ENCODE measurements around the gene MAP2K1.
A peak's percentile ranks its signal among the peaks of the same experiment; 100 is the strongest.

The MAP2K1 gene

DNA sequence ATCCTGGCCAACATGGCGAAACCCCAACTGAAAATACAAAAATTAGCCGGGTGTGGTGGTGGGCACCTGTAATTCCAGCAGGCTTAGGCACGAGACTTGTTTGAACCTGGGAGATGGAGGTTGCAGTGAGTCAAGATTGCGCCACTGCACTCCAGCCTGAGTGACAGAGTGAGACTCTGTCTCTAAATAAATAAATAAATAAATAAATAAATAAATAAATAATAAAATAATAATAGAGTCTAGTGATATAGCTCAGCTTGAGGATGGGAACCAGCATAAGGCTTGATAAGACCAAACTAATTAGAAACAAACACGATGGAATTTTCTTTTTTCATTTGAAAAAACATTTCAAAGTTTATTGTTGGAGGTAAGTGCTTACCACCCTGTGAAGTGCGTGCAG lies 74.6 kb downstream of the MAP2K1 start (continued):
- TF ChIP-seq ZNF560 (tag by site-specific recombination; IDR thresholded peaks at IDR 0.05; ENCODE audit: borderline replicate concordance) (peak; percentile 86), ZNF140 (tag by site-specific recombination; IDR thresholded peaks at IDR 0.05) (peak; percentile 78), ZNF341 (tag by site-specific recombination; IDR thresholded peaks at IDR 0.05; ENCODE audit: low read depth) (peak; percentile 31; the same call in 1 of the 2 replicates), ZNF558 (tag by site-specific recombination; IDR thresholded peaks at IDR 0.05) (peak; percentile 83), ZNF426 (tag by site-specific recombination; IDR thresholded peaks at IDR 0.05) (peak; percentile 82)
- TF ChIP-seq, protein P1, sequence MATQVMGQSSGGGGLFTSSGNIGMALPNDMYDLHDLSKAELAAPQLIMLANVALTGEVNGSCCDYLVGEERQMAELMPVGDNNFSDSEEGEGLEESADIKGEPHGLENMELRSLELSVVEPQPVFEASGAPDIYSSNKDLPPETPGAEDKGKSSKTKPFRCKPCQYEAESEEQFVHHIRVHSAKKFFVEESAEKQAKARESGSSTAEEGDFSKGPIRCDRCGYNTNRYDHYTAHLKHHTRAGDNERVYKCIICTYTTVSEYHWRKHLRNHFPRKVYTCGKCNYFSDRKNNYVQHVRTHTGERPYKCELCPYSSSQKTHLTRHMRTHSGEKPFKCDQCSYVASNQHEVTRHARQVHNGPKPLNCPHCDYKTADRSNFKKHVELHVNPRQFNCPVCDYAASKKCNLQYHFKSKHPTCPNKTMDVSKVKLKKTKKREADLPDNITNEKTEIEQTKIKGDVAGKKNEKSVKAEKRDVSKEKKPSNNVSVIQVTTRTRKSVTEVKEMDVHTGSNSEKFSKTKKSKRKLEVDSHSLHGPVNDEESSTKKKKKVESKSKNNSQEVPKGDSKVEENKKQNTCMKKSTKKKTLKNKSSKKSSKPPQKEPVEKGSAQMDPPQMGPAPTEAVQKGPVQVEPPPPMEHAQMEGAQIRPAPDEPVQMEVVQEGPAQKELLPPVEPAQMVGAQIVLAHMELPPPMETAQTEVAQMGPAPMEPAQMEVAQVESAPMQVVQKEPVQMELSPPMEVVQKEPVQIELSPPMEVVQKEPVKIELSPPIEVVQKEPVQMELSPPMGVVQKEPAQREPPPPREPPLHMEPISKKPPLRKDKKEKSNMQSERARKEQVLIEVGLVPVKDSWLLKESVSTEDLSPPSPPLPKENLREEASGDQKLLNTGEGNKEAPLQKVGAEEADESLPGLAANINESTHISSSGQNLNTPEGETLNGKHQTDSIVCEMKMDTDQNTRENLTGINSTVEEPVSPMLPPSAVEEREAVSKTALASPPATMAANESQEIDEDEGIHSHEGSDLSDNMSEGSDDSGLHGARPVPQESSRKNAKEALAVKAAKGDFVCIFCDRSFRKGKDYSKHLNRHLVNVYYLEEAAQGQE (tag by site-specific recombination; IDR thresholded peaks at IDR 0.05), result peak; percentile 70
- TF ChIP-seq, protein P2, sequence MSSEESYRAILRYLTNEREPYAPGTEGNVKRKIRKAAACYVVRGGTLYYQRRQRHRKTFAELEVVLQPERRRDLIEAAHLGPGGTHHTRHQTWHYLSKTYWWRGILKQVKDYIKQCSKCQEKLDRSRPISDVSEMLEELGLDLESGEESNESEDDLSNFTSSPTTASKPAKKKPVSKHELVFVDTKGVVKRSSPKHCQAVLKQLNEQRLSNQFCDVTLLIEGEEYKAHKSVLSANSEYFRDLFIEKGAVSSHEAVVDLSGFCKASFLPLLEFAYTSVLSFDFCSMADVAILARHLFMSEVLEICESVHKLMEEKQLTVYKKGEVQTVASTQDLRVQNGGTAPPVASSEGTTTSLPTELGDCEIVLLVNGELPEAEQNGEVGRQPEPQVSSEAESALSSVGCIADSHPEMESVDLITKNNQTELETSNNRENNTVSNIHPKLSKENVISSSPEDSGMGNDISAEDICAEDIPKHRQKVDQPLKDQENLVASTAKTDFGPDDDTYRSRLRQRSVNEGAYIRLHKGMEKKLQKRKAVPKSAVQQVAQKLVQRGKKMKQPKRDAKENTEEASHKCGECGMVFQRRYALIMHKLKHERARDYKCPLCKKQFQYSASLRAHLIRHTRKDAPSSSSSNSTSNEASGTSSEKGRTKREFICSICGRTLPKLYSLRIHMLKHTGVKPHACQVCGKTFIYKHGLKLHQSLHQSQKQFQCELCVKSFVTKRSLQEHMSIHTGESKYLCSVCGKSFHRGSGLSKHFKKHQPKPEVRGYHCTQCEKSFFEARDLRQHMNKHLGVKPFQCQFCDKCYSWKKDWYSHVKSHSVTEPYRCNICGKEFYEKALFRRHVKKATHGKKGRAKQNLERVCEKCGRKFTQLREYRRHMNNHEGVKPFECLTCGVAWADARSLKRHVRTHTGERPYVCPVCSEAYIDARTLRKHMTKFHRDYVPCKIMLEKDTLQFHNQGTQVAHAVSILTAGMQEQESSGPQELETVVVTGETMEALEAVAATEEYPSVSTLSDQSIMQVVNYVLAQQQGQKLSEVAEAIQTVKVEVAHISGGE (tag by site-specific recombination; conservative IDR thresholded peaks at IDR 0.05; ENCODE audit: low read depth), result peak; percentile 76
- TF ChIP-seq, protein P3, sequence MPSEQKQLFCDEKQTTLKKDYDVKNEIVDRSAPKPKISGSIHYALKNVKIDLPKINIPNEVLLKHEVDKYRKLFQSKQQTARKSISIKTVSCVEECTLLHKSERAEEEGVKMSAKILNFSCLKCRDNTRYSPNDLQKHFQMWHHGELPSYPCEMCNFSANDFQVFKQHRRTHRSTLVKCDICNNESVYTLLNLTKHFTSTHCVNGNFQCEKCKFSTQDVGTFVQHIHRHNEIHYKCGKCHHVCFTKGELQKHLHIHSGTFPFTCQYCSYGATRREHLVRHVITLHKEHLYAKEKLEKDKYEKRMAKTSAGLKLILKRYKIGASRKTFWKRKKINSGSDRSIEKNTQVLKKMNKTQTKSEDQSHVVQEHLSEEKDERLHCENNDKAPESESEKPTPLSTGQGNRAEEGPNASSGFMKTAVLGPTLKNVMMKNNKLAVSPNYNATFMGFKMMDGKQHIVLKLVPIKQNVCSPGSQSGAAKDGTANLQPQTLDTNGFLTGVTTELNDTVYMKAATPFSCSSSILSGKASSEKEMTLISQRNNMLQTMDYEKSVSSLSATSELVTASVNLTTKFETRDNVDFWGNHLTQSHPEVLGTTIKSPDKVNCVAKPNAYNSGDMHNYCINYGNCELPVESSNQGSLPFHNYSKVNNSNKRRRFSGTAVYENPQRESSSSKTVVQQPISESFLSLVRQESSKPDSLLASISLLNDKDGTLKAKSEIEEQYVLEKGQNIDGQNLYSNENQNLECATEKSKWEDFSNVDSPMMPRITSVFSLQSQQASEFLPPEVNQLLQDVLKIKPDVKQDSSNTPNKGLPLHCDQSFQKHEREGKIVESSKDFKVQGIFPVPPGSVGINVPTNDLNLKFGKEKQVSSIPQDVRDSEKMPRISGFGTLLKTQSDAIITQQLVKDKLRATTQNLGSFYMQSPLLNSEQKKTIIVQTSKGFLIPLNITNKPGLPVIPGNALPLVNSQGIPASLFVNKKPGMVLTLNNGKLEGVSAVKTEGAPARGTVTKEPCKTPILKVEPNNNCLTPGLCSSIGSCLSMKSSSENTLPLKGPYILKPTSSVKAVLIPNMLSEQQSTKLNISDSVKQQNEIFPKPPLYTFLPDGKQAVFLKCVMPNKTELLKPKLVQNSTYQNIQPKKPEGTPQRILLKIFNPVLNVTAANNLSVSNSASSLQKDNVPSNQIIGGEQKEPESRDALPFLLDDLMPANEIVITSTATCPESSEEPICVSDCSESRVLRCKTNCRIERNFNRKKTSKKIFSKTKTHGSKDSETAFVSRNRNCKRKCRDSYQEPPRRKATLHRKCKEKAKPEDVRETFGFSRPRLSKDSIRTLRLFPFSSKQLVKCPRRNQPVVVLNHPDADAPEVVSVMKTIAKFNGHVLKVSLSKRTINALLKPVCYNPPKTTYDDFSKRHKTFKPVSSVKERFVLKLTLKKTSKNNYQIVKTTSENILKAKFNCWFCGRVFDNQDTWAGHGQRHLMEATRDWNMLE (tag by site-specific recombination; conservative IDR thresholded peaks at IDR 0.05; ENCODE audit: low read depth), result peak; percentile 92
- TF ChIP-seq, protein P4, sequence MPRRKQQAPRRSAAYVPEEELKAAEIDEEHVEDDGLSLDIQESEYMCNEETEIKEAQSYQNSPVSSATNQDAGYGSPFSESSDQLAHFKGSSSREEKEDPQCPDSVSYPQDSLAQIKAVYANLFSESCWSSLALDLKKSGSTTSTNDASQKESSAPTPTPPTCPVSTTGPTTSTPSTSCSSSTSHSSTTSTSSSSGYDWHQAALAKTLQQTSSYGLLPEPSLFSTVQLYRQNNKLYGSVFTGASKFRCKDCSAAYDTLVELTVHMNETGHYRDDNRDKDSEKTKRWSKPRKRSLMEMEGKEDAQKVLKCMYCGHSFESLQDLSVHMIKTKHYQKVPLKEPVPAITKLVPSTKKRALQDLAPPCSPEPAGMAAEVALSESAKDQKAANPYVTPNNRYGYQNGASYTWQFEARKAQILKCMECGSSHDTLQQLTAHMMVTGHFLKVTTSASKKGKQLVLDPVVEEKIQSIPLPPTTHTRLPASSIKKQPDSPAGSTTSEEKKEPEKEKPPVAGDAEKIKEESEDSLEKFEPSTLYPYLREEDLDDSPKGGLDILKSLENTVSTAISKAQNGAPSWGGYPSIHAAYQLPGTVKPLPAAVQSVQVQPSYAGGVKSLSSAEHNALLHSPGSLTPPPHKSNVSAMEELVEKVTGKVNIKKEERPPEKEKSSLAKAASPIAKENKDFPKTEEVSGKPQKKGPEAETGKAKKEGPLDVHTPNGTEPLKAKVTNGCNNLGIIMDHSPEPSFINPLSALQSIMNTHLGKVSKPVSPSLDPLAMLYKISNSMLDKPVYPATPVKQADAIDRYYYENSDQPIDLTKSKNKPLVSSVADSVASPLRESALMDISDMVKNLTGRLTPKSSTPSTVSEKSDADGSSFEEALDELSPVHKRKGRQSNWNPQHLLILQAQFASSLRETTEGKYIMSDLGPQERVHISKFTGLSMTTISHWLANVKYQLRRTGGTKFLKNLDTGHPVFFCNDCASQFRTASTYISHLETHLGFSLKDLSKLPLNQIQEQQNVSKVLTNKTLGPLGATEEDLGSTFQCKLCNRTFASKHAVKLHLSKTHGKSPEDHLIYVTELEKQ (tag by site-specific recombination; IDR thresholded peaks at IDR 0.05; ENCODE audit: borderline replicate concordance), result peak; percentile 39; the same call in 1 of the 2 replicates

DNA sequence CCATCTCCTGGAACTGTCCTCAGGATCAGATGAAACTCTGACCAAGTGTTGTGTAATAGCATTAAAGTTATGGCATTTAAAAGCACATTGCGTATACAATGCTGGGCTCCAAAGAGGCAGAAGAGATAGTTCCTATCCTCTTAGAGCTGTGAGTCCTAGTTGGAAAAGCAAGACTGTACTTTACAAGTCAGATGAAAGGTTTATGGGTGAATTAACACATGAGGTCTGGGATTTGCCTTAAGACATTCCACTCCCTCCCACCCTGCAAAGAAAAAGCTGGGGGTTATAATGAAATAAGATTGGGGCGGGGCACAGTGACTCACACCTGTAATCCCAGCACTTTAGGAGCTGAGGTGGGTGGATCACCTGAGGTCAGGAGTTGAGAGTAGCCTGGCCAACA lies 75.2 kb downstream of the MAP2K1 start:
- POLR2A ChIA-PET, result interaction anchor here (0.7 kb wide), 1 partner anchor 31 kb away, joined by 8 read pairs; no protein-coding TSS in a partner anchor
- Histone ChIP-seq H3K4me3 (ENCODE audit: low read depth, low read length) (no peak overlapping the region), H3K4me1 (ENCODE audit: control insufficient read depth, insufficient read depth, low read length) (peaks cover 8% of the 10 kb centered on the region; the same call in 1 of the 2 replicates), H3K9me3 (ENCODE audit: control insufficient read depth, insufficient read depth, low read depth, low read length) (no peaks in the 10 kb centered on the region), H3K27ac (ENCODE audit: extremely low read depth, low read depth, low read length) (no peak overlapping the region), H3K36me3 (ENCODE audit: control insufficient read depth in 2 of 2, insufficient read depth in 1 of 2, low read length in 2 of 2) (peaks cover 2 to 4% of the 10 kb centered on the region in 2 experiments; a peak in 2 of 3 replicates)
- CTCF ChIA-PET, result interaction anchor here (1.4 to 1.8 kb wide), 2 partner anchors 36 to 76 kb away, joined by 4 to 17 read pairs; partner anchors contain the start of gene SNAPC5
- TF ChIP-seq, protein P5, sequence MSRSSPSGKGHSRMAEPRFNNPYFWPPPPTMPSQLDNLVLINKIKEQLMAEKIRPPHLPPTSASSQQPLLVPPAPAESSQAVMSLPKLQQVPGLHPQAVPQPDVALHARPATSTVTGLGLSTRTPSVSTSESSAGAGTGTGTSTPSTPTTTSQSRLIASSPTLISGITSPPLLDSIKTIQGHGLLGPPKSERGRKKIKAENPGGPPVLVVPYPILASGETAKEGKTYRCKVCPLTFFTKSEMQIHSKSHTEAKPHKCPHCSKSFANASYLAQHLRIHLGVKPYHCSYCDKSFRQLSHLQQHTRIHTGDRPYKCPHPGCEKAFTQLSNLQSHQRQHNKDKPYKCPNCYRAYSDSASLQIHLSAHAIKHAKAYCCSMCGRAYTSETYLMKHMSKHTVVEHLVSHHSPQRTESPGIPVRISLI (tag by site-specific recombination; IDR thresholded peaks at IDR 0.05), result no peak
- TF ChIP-seq ZNF654 (tag by site-specific recombination; IDR thresholded peaks at IDR 0.05; ENCODE audit: low read depth), result no peak
- peak; percentile 50; the same call in 1 of the 2 replicates for TF ChIP-seq EGR2 (tag by site-specific recombination; IDR thresholded peaks at IDR 0.05; ENCODE audit: low read depth)
- 0 out of 2 replicates have a peak, but pooled peaks have one; percentile 21 for TF ChIP-seq ZFHX2 (tag by site-specific recombination; conservative IDR thresholded peaks at IDR 0.05)
- peak; percentile 90 for TF ChIP-seq KLF1 (tag by site-specific recombination; IDR thresholded peaks at IDR 0.05)
- TF ChIP-seq, protein P6, sequence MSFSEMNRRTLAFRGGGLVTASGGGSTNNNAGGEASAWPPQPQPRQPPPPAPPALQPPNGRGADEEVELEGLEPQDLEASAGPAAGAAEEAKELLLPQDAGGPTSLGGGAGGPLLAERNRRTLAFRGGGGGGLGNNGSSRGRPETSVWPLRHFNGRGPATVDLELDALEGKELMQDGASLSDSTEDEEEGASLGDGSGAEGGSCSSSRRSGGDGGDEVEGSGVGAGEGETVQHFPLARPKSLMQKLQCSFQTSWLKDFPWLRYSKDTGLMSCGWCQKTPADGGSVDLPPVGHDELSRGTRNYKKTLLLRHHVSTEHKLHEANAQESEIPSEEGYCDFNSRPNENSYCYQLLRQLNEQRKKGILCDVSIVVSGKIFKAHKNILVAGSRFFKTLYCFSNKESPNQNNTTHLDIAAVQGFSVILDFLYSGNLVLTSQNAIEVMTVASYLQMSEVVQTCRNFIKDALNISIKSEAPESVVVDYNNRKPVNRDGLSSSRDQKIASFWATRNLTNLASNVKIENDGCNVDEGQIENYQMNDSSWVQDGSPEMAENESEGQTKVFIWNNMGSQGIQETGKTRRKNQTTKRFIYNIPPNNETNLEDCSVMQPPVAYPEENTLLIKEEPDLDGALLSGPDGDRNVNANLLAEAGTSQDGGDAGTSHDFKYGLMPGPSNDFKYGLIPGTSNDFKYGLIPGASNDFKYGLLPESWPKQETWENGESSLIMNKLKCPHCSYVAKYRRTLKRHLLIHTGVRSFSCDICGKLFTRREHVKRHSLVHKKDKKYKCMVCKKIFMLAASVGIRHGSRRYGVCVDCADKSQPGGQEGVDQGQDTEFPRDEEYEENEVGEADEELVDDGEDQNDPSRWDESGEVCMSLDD (tag by site-specific recombination; IDR thresholded peaks at IDR 0.05), result no peak
